Activated CD4-positive, CD25-positive, alpha-beta regulatory T cell treated with anti-CD3 and anti-CD28 coated beads, Interleukin-2, amount 50 U/mL, for 24 hours (primary cell): ENCODE data around the gene HMGXB3.

ENCODE experiments used
- ATAC-seq, 2 donors: fragments of 150-1000 bp; cut with Tn5 transposase; one replicate each; pipeline ENCODE4 v1.10.0; 2021; ENCODE audit warnings: mild to moderate bottlenecking in 1 of 2, moderate library complexity in 1 of 2

HMGXB3 gene

GRCh38 chr5:150052956-150053712 lies 52.6 kb downstream of the HMGXB3 start:
- ATAC-seq = no peak

GRCh38 chr5:150053713-150054392 lies 53.3 kb downstream of the HMGXB3 start:
- ATAC-seq = no peak

- no peak for ATAC-seq
These were observed 54.0 kb downstream of the HMGXB3 start for GRCh38 chr5:150054569-150054968.

- ATAC-seq = no peak
These were observed 55.0 kb downstream of the HMGXB3 start for GRCh38 chr5:150055326-150056074.

GRCh38 chr5:150056075-150056443 lies 55.5 kb downstream of the HMGXB3 start:
- ATAC-seq = no peak

GRCh38 chr5:150057052-150057451 lies 56.5 kb downstream of the HMGXB3 start:
- ATAC-seq = no peak

GRCh38 chr5:150057511-150057910 lies 57.0 kb downstream of the HMGXB3 start:
- ATAC-seq = no peak

- ATAC-seq = no peak
These were observed 57.5 kb downstream of the HMGXB3 start for GRCh38 chr5:150057996-150058395.

- ATAC-seq = no peak
These were observed 58.1 kb downstream of the HMGXB3 start for GRCh38 chr5:150058480-150059126.

- ATAC-seq = no peak
These were observed 59.1 kb downstream of the HMGXB3 start for GRCh38 chr5:150059623-150060022.

GRCh38 chr5:150060471-150060870 lies 59.9 kb downstream of the HMGXB3 start:
- ATAC-seq = no peak

- no peak for ATAC-seq
These were observed 61.0 kb downstream of the HMGXB3 start for GRCh38 chr5:150061538-150061995.

- ATAC-seq = no peak
These were observed 61.8 kb downstream of the HMGXB3 start for GRCh38 chr5:150062216-150062922.

- ATAC-seq = no peak
These were observed 63.1 kb downstream of the HMGXB3 start for GRCh38 chr5:150063638-150064037.

- no peak for ATAC-seq
These were observed 64.2 kb downstream of the HMGXB3 start for GRCh38 chr5:150064681-150065220.

GRCh38 chr5:150065346-150065745 lies 64.8 kb downstream of the HMGXB3 start:
- no peak for ATAC-seq

- ATAC-seq = no peak
These were observed 65.3 kb downstream of the HMGXB3 start for GRCh38 chr5:150065886-150066285.

GRCh38 chr5:150066436-150066835 lies 65.9 kb downstream of the HMGXB3 start:
- no peak for ATAC-seq

GRCh38 chr5:150066901-150067396 lies 66.4 kb downstream of the HMGXB3 start:
- peak; percentile 51 to 71 for ATAC-seq

GRCh38 chr5:150067405-150067960 lies 66.9 kb downstream of the HMGXB3 start:
- ATAC-seq = peak; percentile 7 to 24

GRCh38 chr5:150068071-150068470 lies 67.5 kb downstream of the HMGXB3 start:
- ATAC-seq = no peak

- ATAC-seq = no peak
These were observed 67.9 kb downstream of the HMGXB3 start for GRCh38 chr5:150068472-150068871.
